ENCODE measurements around the gene CD82. TPM values are rescaled to one million over a fixed set of nuclear protein-coding genes. Genes with fewer than 3 reads are reported as not detected.

Gene CD82
- total RNA-seq, 1 experiment from 2014 or later: 4.5 TPM

GRCh38 chr11:44592125-44592940, 26.9 kb downstream of the CD82 start:
- H3K27ac Mint-ChIP-seq: no peak overlapping the region; a peak in 2 of 7 replicates
- H3K27me3 Mint-ChIP-seq (ENCODE audit: low read depth): no peaks in the 10 kb centered on the region; the same call in 1 of the 2 replicates
- no peaks in the 10 kb centered on the region for H3K79me2 ChIP-seq (ENCODE audit: insufficient read depth, low read length)

More at GRCh38 chr11:44592125-44592940, 26.9 kb downstream of the CD82 start:
- no peak overlapping the region for H2BK120ac ChIP-seq (ENCODE audit: low read depth, low read length, poor library complexity, severe bottlenecking)
- H3K23ac ChIP-seq (ENCODE audit: insufficient read length, low read depth, low read length): no peak overlapping the region
- H4K8ac ChIP-seq (replicated peaks; ENCODE audit: insufficient read length, low read depth, low read length): no peak overlapping the region
- no peak overlapping the region for H3K4ac ChIP-seq (ENCODE audit: low read depth, low read length)
- H3K56ac ChIP-seq (ENCODE audit: insufficient read length, low read depth, low read length): no peak overlapping the region
- H2BK5ac ChIP-seq (ENCODE audit: insufficient read length, low read length): no peak overlapping the region
- no peak overlapping the region for H3K18ac ChIP-seq (ENCODE audit: insufficient read length, low read depth, low read length)
- no peak for DNase-seq
- no peak overlapping the region for H4K91ac ChIP-seq (ENCODE audit: insufficient read length, low read depth, low read length)
- TF ChIP-seq, protein P1, sequence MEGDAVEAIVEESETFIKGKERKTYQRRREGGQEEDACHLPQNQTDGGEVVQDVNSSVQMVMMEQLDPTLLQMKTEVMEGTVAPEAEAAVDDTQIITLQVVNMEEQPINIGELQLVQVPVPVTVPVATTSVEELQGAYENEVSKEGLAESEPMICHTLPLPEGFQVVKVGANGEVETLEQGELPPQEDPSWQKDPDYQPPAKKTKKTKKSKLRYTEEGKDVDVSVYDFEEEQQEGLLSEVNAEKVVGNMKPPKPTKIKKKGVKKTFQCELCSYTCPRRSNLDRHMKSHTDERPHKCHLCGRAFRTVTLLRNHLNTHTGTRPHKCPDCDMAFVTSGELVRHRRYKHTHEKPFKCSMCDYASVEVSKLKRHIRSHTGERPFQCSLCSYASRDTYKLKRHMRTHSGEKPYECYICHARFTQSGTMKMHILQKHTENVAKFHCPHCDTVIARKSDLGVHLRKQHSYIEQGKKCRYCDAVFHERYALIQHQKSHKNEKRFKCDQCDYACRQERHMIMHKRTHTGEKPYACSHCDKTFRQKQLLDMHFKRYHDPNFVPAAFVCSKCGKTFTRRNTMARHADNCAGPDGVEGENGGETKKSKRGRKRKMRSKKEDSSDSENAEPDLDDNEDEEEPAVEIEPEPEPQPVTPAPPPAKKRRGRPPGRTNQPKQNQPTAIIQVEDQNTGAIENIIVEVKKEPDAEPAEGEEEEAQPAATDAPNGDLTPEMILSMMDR (conservative IDR thresholded peaks at IDR 0.05): no peak
- Mint-ChIP-seq H3K36me3 (ENCODE audit: insufficient read depth in 1 of 3, low read depth in 3 of 3) (no peaks in the 10 kb centered on the region), H3K4me1 (peaks cover 16 to 30% of the 10 kb centered on the region in 2 experiments), H3K4me3 (no peak overlapping the region), H3K9me3 (no peaks in the 10 kb centered on the region; a peak in 1 of 5 replicates)
- no peak overlapping the region for H4K5ac ChIP-seq (ENCODE audit: insufficient read length, low read depth, low read length)
- no peak overlapping the region for H3K9ac ChIP-seq (ENCODE audit: extremely low read depth, insufficient read length, low read length)
- H3K4me1 ChIP-seq (ENCODE audit: insufficient read depth, low read length): no peaks in the 10 kb centered on the region; the same call in 1 of the 2 replicates
- H3K14ac ChIP-seq (ENCODE audit: insufficient read depth, low read length): no peak overlapping the region; the same call in 1 of the 2 replicates
- H2BK12ac ChIP-seq (ENCODE audit: insufficient read length, low read depth, low read length): no peak overlapping the region
- no peak overlapping the region for H2AK5ac ChIP-seq (ENCODE audit: insufficient read length, low read length)
- H3K27ac ChIP-seq (ENCODE audit: insufficient read length, low read depth, low read length): no peak overlapping the region
- no peak overlapping the region for H2AFZ ChIP-seq (ENCODE audit: low read length)
- H3T11ph ChIP-seq (ENCODE audit: low read length): no peak overlapping the region
- H4K20me1 ChIP-seq (ENCODE audit: control insufficient read depth, insufficient read depth, insufficient read length): no peaks in the 10 kb centered on the region
- H3K23me2 ChIP-seq (ENCODE audit: insufficient read length, low read depth, low read length, poor library complexity, severe bottlenecking): no peaks in the 10 kb centered on the region
- no peak overlapping the region for H2BK15ac ChIP-seq (ENCODE audit: low read depth, low read length)
- H2BK20ac ChIP-seq (ENCODE audit: low read depth, low read length, poor library complexity, severe bottlenecking): no peak overlapping the region
- H3K27me3 ChIP-seq (ENCODE audit: insufficient read depth, low read length): no peaks in the 10 kb centered on the region
- H3K79me1 ChIP-seq (ENCODE audit: insufficient read depth, low read depth, low read length, poor library complexity, severe bottlenecking): no peaks in the 10 kb centered on the region
- no peaks in the 10 kb centered on the region for H3K9me3 ChIP-seq (ENCODE audit: control insufficient read depth, low read depth, low read length)
- no CpG with 5 or more reads among the region's 13 CpGs for WGBS (ENCODE audit: extremely low coverage, insufficient read length, low lambda C conversion rate)
- no peak overlapping the region for H3K4me2 ChIP-seq (ENCODE audit: insufficient read depth, insufficient read length, low read length)
